WTC11 (cell line): ENCODE data around the gene GDF3. TPM values are rescaled to one million over a fixed set of nuclear protein-coding genes. Genes with fewer than 3 reads are reported as not detected.

Source experiments
- ATAC-seq: fragments of 200-7000 bp; cut with Tn5 transposase; 2 replicates; pipeline ENCODE4 v1.10.0; 2021; ENCODE audit warnings: mild to moderate bottlenecking, moderate library complexity
- CTCF ChIA-PET: fragments of 300-600 bp; sonication (Branson Sonifier 250); formaldehyde crosslinking; loops from one replicate; lab custom pipeline; 2021; ENCODE audit warnings: antibody characterized with exemption; lab: Charles Lee
- POLR2A ChIA-PET: fragments of 350-600 bp; sonication (Branson Sonifier 250); formaldehyde crosslinking; loops from one replicate; lab custom pipeline; 2021; ENCODE audit warnings: antibody characterized with exemption; lab: Charles Lee
- DNase-seq: peaks from one replicate; pipeline ENCODE4 v3.0.0; 2021; ENCODE audit warnings: low spot score
- H3K27ac Mint-ChIP-seq: 2 replicates; pipeline ENCODE4 v1.8.0; 2021; ENCODE audit warnings: mixed read lengths
- H3K27me3 Mint-ChIP-seq: 2 replicates; pipeline ENCODE4 v1.8.0; 2021; ENCODE audit warnings: low read depth, mild to moderate bottlenecking, moderate library complexity, mixed read lengths
- H3K36me3 Mint-ChIP-seq: 2 replicates; pipeline ENCODE4 v1.8.0; 2021; ENCODE audit warnings: mixed read lengths
- H3K4me1 Mint-ChIP-seq: 2 replicates; pipeline ENCODE4 v1.8.0; 2022; ENCODE audit warnings: mixed read lengths
- H3K4me3 Mint-ChIP-seq: 2 replicates; pipeline ENCODE4 v1.8.0; 2021; ENCODE audit warnings: mild to moderate bottlenecking, moderate library complexity, mixed read lengths
- H3K9me3 Mint-ChIP-seq: 2 replicates; pipeline ENCODE4 v1.8.0; 2021; ENCODE audit warnings: mixed read lengths
- CBFB ChIP-seq: sonication (generic); formaldehyde crosslinking; IDR thresholded peaks from 2 replicates; pipeline ENCODE4 v1.8.1; 2022; ENCODE audit warnings: mild to moderate bottlenecking, low read depth, missing genetic modification reagents
- ELF4 ChIP-seq: sonication (generic); formaldehyde crosslinking; IDR thresholded peaks from 2 replicates; pipeline ENCODE4 v1.8.1; 2022; ENCODE audit warnings: low read depth, mild to moderate bottlenecking, moderate library complexity, missing genetic modification reagents
- GRHL2 ChIP-seq: fragments of 250-450 bp; sonication (Bioruptor Pico); IDR thresholded peaks from 2 replicates; pipeline ENCODE4 v1.8.0; 2022; ENCODE audit warnings: mild to moderate bottlenecking, moderate library complexity; ENCODE audit not compliant: insufficient replicate concordance, severe bottlenecking
- JUN ChIP-seq: sonication (generic); formaldehyde crosslinking; IDR thresholded peaks from 2 replicates; pipeline ENCODE4 v1.8.0; 2023; ENCODE audit warnings: mild to moderate bottlenecking, missing genetic modification reagents
- SOX15 ChIP-seq: fragments of 250-450 bp; sonication (Bioruptor Pico); IDR thresholded peaks from 2 replicates; pipeline ENCODE4 v1.9.0; 2021; ENCODE audit warnings: mild to moderate bottlenecking
- SP1 ChIP-seq: sonication (generic); formaldehyde crosslinking; conservative IDR thresholded peaks from 2 replicates; pipeline ENCODE4 v1.8.1; 2022; ENCODE audit warnings: missing genetic modification reagents
- TEAD1 ChIP-seq: sonication (generic); formaldehyde crosslinking; IDR thresholded peaks from 2 replicates; pipeline ENCODE4 v1.8.0; 2022; ENCODE audit warnings: mild to moderate bottlenecking, missing genetic modification reagents
- ZBTB43 ChIP-seq: sonication (generic); formaldehyde crosslinking; IDR thresholded peaks from 2 replicates; pipeline ENCODE4 v1.8.1; 2023; ENCODE audit warnings: mild to moderate bottlenecking, missing genetic modification reagents
- ZNF121 ChIP-seq: sonication (generic); formaldehyde crosslinking; IDR thresholded peaks from 2 replicates; pipeline ENCODE4 v1.8.0; 2023; ENCODE audit warnings: missing genetic modification reagents
- ZNF219 ChIP-seq: sonication (generic); formaldehyde crosslinking; IDR thresholded peaks from 2 replicates; pipeline ENCODE4 v1.8.0; 2023; ENCODE audit warnings: missing genetic modification reagents, mild to moderate bottlenecking, borderline replicate concordance
- ZNF396 ChIP-seq: fragments of 250-450 bp; sonication (Bioruptor Pico); IDR thresholded peaks from 2 replicates; pipeline ENCODE4 v1.8.0; 2021; ENCODE audit warnings: mild to moderate bottlenecking, moderate library complexity, borderline replicate concordance
- total RNA-seq: library from RNA; stranded (reverse); gene quantifications from 3 replicates; pipeline ENCODE4 v1.2.3, GENCODE V29; 2021
- TF ChIP-seq, protein P1 (sequence below): sonication (generic); formaldehyde crosslinking; IDR thresholded peaks from 2 replicates; pipeline ENCODE4 v1.8.1; 2022; ENCODE audit warnings: low read depth, missing genetic modification reagents, borderline replicate concordance
- TF ChIP-seq, protein P2 (sequence below): sonication (generic); formaldehyde crosslinking; IDR thresholded peaks from 2 replicates; pipeline ENCODE4 v1.8.0; 2022; ENCODE audit warnings: mild to moderate bottlenecking, missing genetic modification reagents
- TF ChIP-seq, protein P3 (sequence below): sonication (generic); formaldehyde crosslinking; IDR thresholded peaks from 2 replicates; pipeline ENCODE4 v1.8.0; 2023; ENCODE audit warnings: missing genetic modification reagents
- TF ChIP-seq, protein P4 (sequence below): fragments of 250-450 bp; sonication (Bioruptor Pico); IDR thresholded peaks from 2 replicates; pipeline ENCODE4 v2.1.2; 2022; ENCODE audit warnings: mild to moderate bottlenecking, moderate library complexity

Gene GDF3
- total RNA-seq, 1 experiment from 2014 or later, result 42.0 TPM

DNA sequence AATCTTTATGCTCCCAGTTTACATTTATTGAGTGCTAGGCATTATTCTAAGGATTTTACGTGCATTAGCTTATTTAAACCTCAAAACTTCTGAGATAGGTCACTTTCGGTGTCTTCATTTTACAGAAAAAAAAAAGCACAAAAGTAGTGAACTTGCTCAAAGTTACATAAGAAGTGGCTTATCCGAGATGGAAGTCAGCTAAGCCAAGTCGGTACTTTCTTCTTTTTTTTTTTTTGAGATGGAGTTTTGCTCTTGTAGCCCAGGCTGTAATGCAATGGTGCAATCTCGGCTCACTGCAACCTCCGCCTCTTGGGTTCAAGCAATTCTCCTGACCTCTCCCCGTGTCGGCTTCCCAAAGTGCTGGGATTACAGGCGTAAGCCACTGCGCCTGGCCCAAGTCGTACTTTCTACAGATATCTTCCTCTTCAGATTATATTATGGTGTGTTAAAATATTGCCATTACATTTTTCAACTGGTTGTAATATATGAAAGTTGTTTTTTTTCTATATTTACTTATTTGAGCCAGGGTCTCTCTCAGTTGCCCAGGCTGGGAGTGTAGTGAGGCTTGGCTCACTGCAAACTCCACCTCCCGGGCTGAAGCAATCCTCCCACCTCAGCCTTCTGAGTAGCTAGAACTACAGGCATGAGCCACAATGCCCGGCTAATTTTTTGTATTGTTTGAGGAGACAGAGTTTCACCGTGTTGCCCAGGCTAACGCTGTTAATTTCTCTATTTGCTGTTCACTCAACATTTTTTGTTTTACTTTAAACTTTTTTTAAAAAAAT lies 24.6 kb upstream of the GDF3 start:
- no peak for ATAC-seq
- CTCF ChIA-PET, result interaction anchor here (0.7 to 1.3 kb wide), 2 partner anchors 10 to 86 kb away, joined by 4 read pairs; no protein-coding TSS in a partner anchor
- no peaks in the 10 kb centered on the region for H3K27me3 Mint-ChIP-seq

GRCh38 chr12:7716381-7716780 lies 20.8 kb upstream of the GDF3 start:
- no peaks in the 10 kb centered on the region for H3K36me3 Mint-ChIP-seq
- ATAC-seq (peak; percentile 85), DNase-seq (no peak)
- peak; percentile 91; the same call in 1 of the 2 replicates for TF ChIP-seq TEAD1 (CRISPR knock-in tag)
- TF ChIP-seq, protein P1, sequence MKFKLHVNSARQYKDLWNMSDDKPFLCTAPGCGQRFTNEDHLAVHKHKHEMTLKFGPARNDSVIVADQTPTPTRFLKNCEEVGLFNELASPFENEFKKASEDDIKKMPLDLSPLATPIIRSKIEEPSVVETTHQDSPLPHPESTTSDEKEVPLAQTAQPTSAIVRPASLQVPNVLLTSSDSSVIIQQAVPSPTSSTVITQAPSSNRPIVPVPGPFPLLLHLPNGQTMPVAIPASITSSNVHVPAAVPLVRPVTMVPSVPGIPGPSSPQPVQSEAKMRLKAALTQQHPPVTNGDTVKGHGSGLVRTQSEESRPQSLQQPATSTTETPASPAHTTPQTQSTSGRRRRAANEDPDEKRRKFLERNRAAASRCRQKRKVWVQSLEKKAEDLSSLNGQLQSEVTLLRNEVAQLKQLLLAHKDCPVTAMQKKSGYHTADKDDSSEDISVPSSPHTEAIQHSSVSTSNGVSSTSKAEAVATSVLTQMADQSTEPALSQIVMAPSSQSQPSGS (CRISPR knock-in tag), result no peak
- no peaks in the 10 kb centered on the region for H3K27me3 Mint-ChIP-seq
- H3K4me1 Mint-ChIP-seq, result peaks cover 36% of the 10 kb centered on the region
- no peak overlapping the region for H3K4me3 Mint-ChIP-seq
- H3K27ac Mint-ChIP-seq, result no peak overlapping the region
- ChIA-PET POLR2A (interaction anchor here (0.6 kb wide), 1 partner anchor 10 kb away, joined by 3 read pairs; no protein-coding TSS in a partner anchor), CTCF (interaction anchor here (0.5 to 2.3 kb wide), 14 partner anchors 15 to 90 kb away, joined by 3 to 37 read pairs (median 4); partner anchors contain the start of gene GDF3)
- H3K9me3 Mint-ChIP-seq, result no peaks in the 10 kb centered on the region

More for the DNA sequence above, 24.6 kb upstream of the GDF3 start:
- no peak for TF ChIP-seq ELF4 (CRISPR knock-in tag)
- TF ChIP-seq ZNF121, result peak; percentile 80; the same call in 1 of the 2 replicates
- POLR2A ChIA-PET, result no interaction called here
- DNase-seq, result no peak
- Mint-ChIP-seq H3K4me1 (peaks cover 30% of the 10 kb centered on the region), H3K4me3 (no peak overlapping the region), H3K36me3 (no peaks in the 10 kb centered on the region), H3K9me3 (0 out of 2 replicates have a peak, but pooled peaks cover 2% of the 10 kb centered on the region), H3K27ac (no peak overlapping the region; the same call in 1 of the 2 replicates)

GRCh38 chr12:7712841-7713442 lies 17.4 kb upstream of the GDF3 start:
- POLR2A ChIA-PET, result no interaction called here
- DNase-seq, result peak; percentile 35
- no peaks in the 10 kb centered on the region for H3K27me3 Mint-ChIP-seq

GRCh38 chr12:7711133-7711532 lies 15.6 kb upstream of the GDF3 start, which contains the start of gene DPPA3:
TSS of gene DPPA3 (plus strand) at chr12:7711433. CDS start at chr12:7711571, 138 bp downstream.
- no peaks in the 10 kb centered on the region for H3K27me3 Mint-ChIP-seq
- no peak for TF ChIP-seq CBFB (CRISPR knock-in tag)
- no peak for TF ChIP-seq SOX15
- TF ChIP-seq, protein P2, sequence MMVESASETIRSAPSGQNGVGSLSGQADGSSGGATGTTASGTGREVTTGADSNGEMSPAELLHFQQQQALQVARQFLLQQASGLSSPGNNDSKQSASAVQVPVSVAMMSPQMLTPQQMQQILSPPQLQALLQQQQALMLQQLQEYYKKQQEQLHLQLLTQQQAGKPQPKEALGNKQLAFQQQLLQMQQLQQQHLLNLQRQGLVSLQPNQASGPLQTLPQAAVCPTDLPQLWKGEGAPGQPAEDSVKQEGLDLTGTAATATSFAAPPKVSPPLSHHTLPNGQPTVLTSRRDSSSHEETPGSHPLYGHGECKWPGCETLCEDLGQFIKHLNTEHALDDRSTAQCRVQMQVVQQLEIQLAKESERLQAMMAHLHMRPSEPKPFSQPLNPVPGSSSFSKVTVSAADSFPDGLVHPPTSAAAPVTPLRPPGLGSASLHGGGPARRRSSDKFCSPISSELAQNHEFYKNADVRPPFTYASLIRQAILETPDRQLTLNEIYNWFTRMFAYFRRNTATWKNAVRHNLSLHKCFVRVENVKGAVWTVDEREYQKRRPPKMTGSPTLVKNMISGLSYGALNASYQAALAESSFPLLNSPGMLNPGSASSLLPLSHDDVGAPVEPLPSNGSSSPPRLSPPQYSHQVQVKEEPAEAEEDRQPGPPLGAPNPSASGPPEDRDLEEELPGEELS, result no peak
- TF ChIP-seq, protein P3, sequence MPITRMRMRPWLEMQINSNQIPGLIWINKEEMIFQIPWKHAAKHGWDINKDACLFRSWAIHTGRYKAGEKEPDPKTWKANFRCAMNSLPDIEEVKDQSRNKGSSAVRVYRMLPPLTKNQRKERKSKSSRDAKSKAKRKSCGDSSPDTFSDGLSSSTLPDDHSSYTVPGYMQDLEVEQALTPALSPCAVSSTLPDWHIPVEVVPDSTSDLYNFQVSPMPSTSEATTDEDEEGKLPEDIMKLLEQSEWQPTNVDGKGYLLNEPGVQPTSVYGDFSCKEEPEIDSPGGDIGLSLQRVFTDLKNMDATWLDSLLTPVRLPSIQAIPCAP (CRISPR knock-in tag), result no peak
- TF ChIP-seq GRHL2 (CRISPR knock-in tag), result no peak
- no peak for TF ChIP-seq ZBTB43
- TF ChIP-seq ZNF396 (CRISPR knock-in tag), result no peak
- TF ChIP-seq, protein P4, sequence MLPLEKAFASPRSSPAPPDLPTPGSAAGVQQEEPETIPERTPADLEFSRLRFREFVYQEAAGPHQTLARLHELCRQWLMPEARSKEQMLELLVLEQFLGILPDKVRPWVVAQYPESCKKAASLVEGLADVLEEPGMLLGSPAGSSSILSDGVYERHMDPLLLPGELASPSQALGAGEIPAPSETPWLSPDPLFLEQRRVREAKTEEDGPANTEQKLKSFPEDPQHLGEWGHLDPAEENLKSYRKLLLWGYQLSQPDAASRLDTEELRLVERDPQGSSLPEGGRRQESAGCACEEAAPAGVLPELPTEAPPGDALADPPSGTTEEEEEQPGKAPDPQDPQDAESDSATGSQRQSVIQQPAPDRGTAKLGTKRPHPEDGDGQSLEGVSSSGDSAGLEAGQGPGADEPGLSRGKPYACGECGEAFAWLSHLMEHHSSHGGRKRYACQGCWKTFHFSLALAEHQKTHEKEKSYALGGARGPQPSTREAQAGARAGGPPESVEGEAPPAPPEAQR (CRISPR knock-in tag), result no peak
- H3K36me3 Mint-ChIP-seq, result no peaks in the 10 kb centered on the region
- no peak for DNase-seq
- no peak for ATAC-seq
- H3K4me3 Mint-ChIP-seq, result no peak within 1 kb of the TSS
- H3K4me1 Mint-ChIP-seq, result peaks cover 30% of the 10 kb centered on the region
- peak within 1 kb of the TSS; percentile 77 for H3K27ac Mint-ChIP-seq
- H3K9me3 Mint-ChIP-seq, result no peaks in the 10 kb centered on the region
- ChIA-PET POLR2A (interaction anchor here (1.0 kb wide), 1 partner anchor 13 kb away, joined by 4 read pairs; no protein-coding TSS in a partner anchor), CTCF (interaction anchor here (0.5 to 1.4 kb wide), 5 partner anchors 10 to 116 kb away, joined by 3 to 4 read pairs (median 4); partner anchors contain the start of gene NANOG)

More at GRCh38 chr12:7712841-7713442, 17.4 kb upstream of the GDF3 start:
- H3K4me1 Mint-ChIP-seq, result peaks cover 46% of the 10 kb centered on the region
- no peaks in the 10 kb centered on the region for H3K36me3 Mint-ChIP-seq
- TF ChIP-seq SP1 (no peak), JUN (CRISPR knock-in tag) (no peak), ZNF219 (no peak)
- ATAC-seq, result peak; percentile 55
- no peak overlapping the region for H3K4me3 Mint-ChIP-seq
- no peak overlapping the region for H3K27ac Mint-ChIP-seq
- CTCF ChIA-PET, result interaction anchor here (0.5 to 1.7 kb wide), 5 partner anchors 15 to 262 kb away, joined by 3 to 8 read pairs (median 4); partner anchors contain the start of gene GDF3
- H3K9me3 Mint-ChIP-seq, result no peaks in the 10 kb centered on the region
